Measurements from ENCODE around the gene UQCR10. TPM values are rescaled to one million over a fixed set of nuclear protein-coding genes. Genes with fewer than 3 reads are reported as not detected.

Gene UQCR10
- polyA plus RNA-seq, 1 donor from 2014 or later: 192 TPM

GRCh38 chr22:29718949-29719898 is 47.9 kb upstream of the UQCR10 start:
- TF ChIP-seq SMC3 (conservative IDR thresholded peaks at IDR 0.05; ENCODE audit: poor library complexity) (no peak), EZH2 (IDR thresholded peaks at IDR 0.05; ENCODE audit: borderline replicate concordance, insufficient read depth, low read length, poor library complexity, severe bottlenecking) (peak; percentile 56), POLR2AphosphoS5 (IDR thresholded peaks at IDR 0.05) (no peak)
- no peak overlapping the region for H2AFZ ChIP-seq (ENCODE audit: low read depth, low read length)
- H3K4me3 ChIP-seq (ENCODE audit: low read length): no peak overlapping the region
- H3K9me3 ChIP-seq (ENCODE audit: low read length): no peaks in the 10 kb centered on the region
- no peak overlapping the region for H3K4me2 ChIP-seq (ENCODE audit: low read length)
- H3K9me2 ChIP-seq (ENCODE audit: insufficient read depth, low read length): no peaks in the 10 kb centered on the region
- no peaks in the 10 kb centered on the region for H3F3A ChIP-seq (ENCODE audit: insufficient read depth, low read length, poor library complexity, severe bottlenecking)
- H3K27ac ChIP-seq (ENCODE audit: low read length): no peak overlapping the region
- H3K36me3 ChIP-seq (ENCODE audit: insufficient read depth, low read length): no peaks in the 10 kb centered on the region
- no peaks in the 10 kb centered on the region for H3K79me2 ChIP-seq (replicated peaks; ENCODE audit: insufficient read depth, low read length)
- peaks cover 44% of the 10 kb centered on the region for H3K27me3 ChIP-seq (ENCODE audit: insufficient read depth, low read depth, low read length)
- no peaks in the 10 kb centered on the region for H4K20me1 ChIP-seq (ENCODE audit: insufficient read depth)
- no peak overlapping the region for H3K9ac ChIP-seq (ENCODE audit: low read length)

- Histone ChIP-seq H3K27me3 (ENCODE audit: insufficient read depth, low read depth, low read length) (peaks cover 44% of the 10 kb centered on the region), H2AFZ (ENCODE audit: low read depth, low read length) (no peak within 1 kb of the TSS), H3K9me3 (ENCODE audit: low read length) (no peaks in the 10 kb centered on the region), H3K9ac (ENCODE audit: low read length) (no peak within 1 kb of the TSS), H3K79me2 (replicated peaks; ENCODE audit: insufficient read depth, low read length) (no peaks in the 10 kb centered on the region), H3K4me3 (ENCODE audit: low read length) (peak within 1 kb of the TSS; percentile 54), H3K9me2 (ENCODE audit: insufficient read depth, low read length) (no peaks in the 10 kb centered on the region), H4K20me1 (ENCODE audit: insufficient read depth) (no peaks in the 10 kb centered on the region), H3K4me2 (ENCODE audit: low read length) (no peak within 1 kb of the TSS), H3K27ac (ENCODE audit: low read length) (no peak within 1 kb of the TSS), H3K36me3 (ENCODE audit: insufficient read depth, low read length) (no peaks in the 10 kb centered on the region), H3F3A (ENCODE audit: insufficient read depth, low read length, poor library complexity, severe bottlenecking) (no peaks in the 10 kb centered on the region)
- TF ChIP-seq EZH2 (IDR thresholded peaks at IDR 0.05; ENCODE audit: borderline replicate concordance, insufficient read depth, low read length, poor library complexity, severe bottlenecking) (no peak), SMC3 (conservative IDR thresholded peaks at IDR 0.05; ENCODE audit: poor library complexity) (no peak), RAD21 (conservative IDR thresholded peaks at IDR 0.05) (no peak), POLR2AphosphoS5 (IDR thresholded peaks at IDR 0.05) (no peak), REST (IDR thresholded peaks at IDR 0.05; ENCODE audit: borderline replicate concordance) (no peak), TAF1 (IDR thresholded peaks at IDR 0.05; ENCODE audit: low read depth) (no peak), EP300 (conservative IDR thresholded peaks at IDR 0.05; ENCODE audit: poor library complexity, severe bottlenecking) (no peak), CTCF (IDR thresholded peaks at IDR 0.05; ENCODE audit: poor library complexity, severe bottlenecking) (no peak), MXI1 (conservative IDR thresholded peaks at IDR 0.05; ENCODE audit: poor library complexity, severe bottlenecking) (no peak)
Observed at GRCh38 chr22:29719899-29720645, 47.1 kb upstream of the UQCR10 start, which contains the start of gene CABP7. Gene CABP7, plus strand, starts transcription at chr22:29720003. Its CDS starts 422 bp downstream, at chr22:29720425.

Data from neural cell (in vitro differentiated cells).